Measurements from ENCODE around the gene ZMIZ1.

Gene ZMIZ1

DNA sequence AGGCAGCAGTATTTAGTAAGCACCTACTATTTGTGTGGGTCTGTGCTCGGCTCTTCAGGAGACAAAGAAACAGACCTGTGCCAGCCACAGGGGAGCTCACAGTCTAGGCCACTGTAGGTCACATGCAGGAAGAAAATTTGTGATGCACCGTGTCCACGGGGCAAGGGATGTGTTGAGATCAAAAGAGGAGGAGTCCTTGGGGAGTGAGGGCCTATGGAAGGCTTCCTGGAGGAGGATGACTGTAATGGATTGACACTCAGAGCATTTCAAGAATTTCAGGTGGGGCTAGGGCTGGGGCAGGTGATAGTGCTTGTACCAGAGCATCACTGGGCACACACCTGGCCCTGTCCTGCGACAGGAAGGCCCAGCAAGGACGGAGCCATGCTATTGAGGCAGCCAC, 102.7 kb downstream of the ZMIZ1 start:
- H3K9ac ChIP-seq (ENCODE audit: low read length): no peak overlapping the region
- H3K79me2 ChIP-seq (ENCODE audit: control insufficient read depth, insufficient read depth, low read length, poor library complexity): no peaks in the 10 kb centered on the region
- H3K36me3 ChIP-seq (ENCODE audit: control insufficient read depth in 1 of 2, insufficient read depth in 2 of 2, low read length in 2 of 2): peaks cover 61 to 77% of the 10 kb centered on the region in 2 experiments
- H3K27me3 ChIP-seq (ENCODE audit: insufficient read depth, low read length): no peaks in the 10 kb centered on the region
- H3K4me3 ChIP-seq (ENCODE audit: low read depth, low read length): no peak overlapping the region
- peak; percentile 49 to 74 for DNase-seq
- no peak overlapping the region for H4K12ac ChIP-seq (ENCODE audit: low read depth, low read length)
- no CpG with 5 or more reads among the region's 5 CpGs for WGBS (ENCODE audit: extremely low coverage, insufficient coverage, insufficient read length)
- H2AK5ac ChIP-seq (ENCODE audit: low read length): no peak overlapping the region
- no peak overlapping the region for H4K8ac ChIP-seq (ENCODE audit: low read depth, low read length)
- H3K79me1 ChIP-seq (ENCODE audit: low read length): no peaks in the 10 kb centered on the region
- H3K4me2 ChIP-seq (ENCODE audit: low read length): no peak overlapping the region
- H3K27ac ChIP-seq (ENCODE audit: low read depth, low read length): no peak overlapping the region
- no peak overlapping the region for H2BK120ac ChIP-seq (ENCODE audit: insufficient read depth, low read length, poor library complexity)
- H3K23ac ChIP-seq (ENCODE audit: low read length): no peak overlapping the region
- no peak overlapping the region for H2AFZ ChIP-seq (ENCODE audit: insufficient read depth, low read length, poor library complexity)
- H2BK12ac ChIP-seq (ENCODE audit: low read length): no peak overlapping the region
- no peak overlapping the region for H2BK5ac ChIP-seq (ENCODE audit: low read depth, low read length, poor library complexity)
- no peak overlapping the region for H3K14ac ChIP-seq (ENCODE audit: low read length)
- no peak overlapping the region for H3K4ac ChIP-seq (ENCODE audit: low read depth, low read length)
- H3K9me3 ChIP-seq (ENCODE audit: insufficient read depth, low read depth, low read length): peaks cover 1% of the 10 kb centered on the region
- no peak overlapping the region for H4K91ac ChIP-seq (ENCODE audit: low read depth, low read length)
- no peak overlapping the region for H3K18ac ChIP-seq (ENCODE audit: low read length)
- H3K4me1 ChIP-seq (ENCODE audit: control insufficient read depth in 1 of 2, insufficient read depth in 2 of 2, low read length in 2 of 2): peaks cover 4 to 8% of the 10 kb centered on the region in 2 experiments

DNA sequence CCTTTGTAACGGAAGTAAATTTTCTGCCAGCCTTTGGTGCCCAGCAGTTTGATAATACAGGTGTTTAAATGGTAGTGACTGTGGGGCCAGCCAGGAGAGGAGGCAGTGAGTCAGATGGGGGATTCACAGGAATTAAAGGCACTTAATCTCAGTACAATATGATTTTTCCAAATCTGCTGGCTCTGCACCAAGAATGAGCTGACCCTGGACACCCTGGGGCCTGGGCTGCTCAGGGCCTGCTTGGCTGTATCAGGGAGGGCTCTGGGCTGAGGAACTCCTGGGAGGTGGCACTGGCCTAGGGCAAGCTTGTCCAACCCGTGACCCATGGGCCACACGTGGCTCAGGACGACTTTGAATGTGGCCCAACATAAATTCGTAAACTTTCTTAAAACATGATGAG, 104.1 kb downstream of the ZMIZ1 start:
- H2AFZ ChIP-seq (ENCODE audit: insufficient read depth, low read length, poor library complexity): no peak overlapping the region

DNA sequence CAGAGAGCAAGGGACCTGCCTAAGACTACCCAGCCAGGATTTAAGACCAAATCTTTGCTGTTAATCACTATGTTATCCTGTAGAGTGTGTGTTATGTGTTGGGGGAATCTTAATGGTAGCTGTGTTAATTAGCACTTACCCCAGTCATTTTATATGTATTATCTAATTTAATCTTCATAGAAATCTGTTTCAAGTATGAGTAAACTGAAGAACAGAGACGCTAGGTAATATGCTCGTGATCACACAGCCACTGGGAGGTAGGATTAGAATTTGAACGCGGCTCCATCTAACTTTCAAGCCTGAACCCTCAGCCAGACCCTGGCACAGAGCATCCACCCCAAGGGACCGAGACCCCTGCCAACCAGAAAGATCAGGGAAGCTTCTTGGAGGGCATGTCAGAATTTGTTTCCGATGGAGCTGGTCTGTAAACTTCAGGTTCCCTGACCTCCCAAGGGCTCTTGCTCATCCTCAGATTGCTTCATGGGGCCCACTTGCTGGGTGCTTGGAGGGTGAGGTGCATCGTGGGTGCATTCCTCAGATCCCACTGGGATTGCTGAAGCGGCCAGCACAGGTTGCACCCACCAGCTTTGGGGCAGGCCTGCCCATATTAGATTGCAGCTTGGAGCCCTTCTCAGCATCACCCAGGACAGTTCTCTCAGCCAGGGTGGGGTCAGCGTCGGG, 105.0 kb downstream of the ZMIZ1 start:
- Histone ChIP-seq H3K23ac (ENCODE audit: low read length) (no peak overlapping the region), H2AK5ac (ENCODE audit: low read length) (no peak overlapping the region), H2BK120ac (ENCODE audit: insufficient read depth, low read length, poor library complexity) (no peak overlapping the region), H3K79me1 (ENCODE audit: low read length) (peaks cover 7% of the 10 kb centered on the region), H3K79me2 (ENCODE audit: control insufficient read depth, insufficient read depth, low read length, poor library complexity) (peaks cover 2% of the 10 kb centered on the region), H3K9ac (ENCODE audit: low read length) (no peak overlapping the region), H3K36me3 (ENCODE audit: control insufficient read depth in 1 of 2, insufficient read depth in 2 of 2, low read length in 2 of 2) (peaks cover 50 to 64% of the 10 kb centered on the region in 2 experiments), H3K4me3 (ENCODE audit: low read depth, low read length) (no peak overlapping the region), H3K14ac (ENCODE audit: low read length) (no peak overlapping the region), H3K4me1 (ENCODE audit: control insufficient read depth in 1 of 2, insufficient read depth in 2 of 2, low read length in 2 of 2) (peaks cover 22 to 28% of the 10 kb centered on the region in 2 experiments), H3K27ac (ENCODE audit: low read depth, low read length) (no peak overlapping the region), H4K91ac (ENCODE audit: low read depth, low read length) (no peak overlapping the region), H3K27me3 (ENCODE audit: insufficient read depth, low read length) (no peaks in the 10 kb centered on the region), H2BK5ac (ENCODE audit: low read depth, low read length, poor library complexity) (no peak overlapping the region), H2BK12ac (ENCODE audit: low read length) (no peak overlapping the region), H4K12ac (ENCODE audit: low read depth, low read length) (no peak overlapping the region), H3K4me2 (ENCODE audit: low read length) (no peak overlapping the region), H2AFZ (ENCODE audit: insufficient read depth, low read length, poor library complexity) (no peak overlapping the region), H3K9me3 (ENCODE audit: insufficient read depth, low read depth, low read length) (peaks cover 1% of the 10 kb centered on the region), H4K8ac (ENCODE audit: low read depth, low read length) (no peak overlapping the region), H3K4ac (ENCODE audit: low read depth, low read length) (no peak overlapping the region), H3K18ac (ENCODE audit: low read length) (no peak overlapping the region)
- no CpG with 5 or more reads among the region's 10 CpGs for WGBS (ENCODE audit: extremely low coverage, insufficient coverage, insufficient read length)
- DNase-seq: no peak

More for the DNA sequence above, 104.1 kb downstream of the ZMIZ1 start:
- Histone ChIP-seq H3K79me2 (ENCODE audit: control insufficient read depth, insufficient read depth, low read length, poor library complexity) (no peaks in the 10 kb centered on the region), H3K23ac (ENCODE audit: low read length) (no peak overlapping the region), H3K27ac (ENCODE audit: low read depth, low read length) (no peak overlapping the region), H3K14ac (ENCODE audit: low read length) (no peak overlapping the region), H2BK5ac (ENCODE audit: low read depth, low read length, poor library complexity) (no peak overlapping the region), H3K36me3 (ENCODE audit: control insufficient read depth in 1 of 2, insufficient read depth in 2 of 2, low read length in 2 of 2) (peaks cover 55 to 69% of the 10 kb centered on the region in 2 experiments), H4K8ac (ENCODE audit: low read depth, low read length) (no peak overlapping the region), H2BK12ac (ENCODE audit: low read length) (no peak overlapping the region), H3K79me1 (ENCODE audit: low read length) (peaks cover 4% of the 10 kb centered on the region), H3K9ac (ENCODE audit: low read length) (no peak overlapping the region), H3K4me2 (ENCODE audit: low read length) (no peak overlapping the region), H2AK5ac (ENCODE audit: low read length) (no peak overlapping the region), H3K4me3 (ENCODE audit: low read depth, low read length) (no peak overlapping the region), H3K27me3 (ENCODE audit: insufficient read depth, low read length) (no peaks in the 10 kb centered on the region), H4K91ac (ENCODE audit: low read depth, low read length) (no peak overlapping the region), H4K12ac (ENCODE audit: low read depth, low read length) (no peak overlapping the region), H3K4ac (ENCODE audit: low read depth, low read length) (no peak overlapping the region), H3K9me3 (ENCODE audit: insufficient read depth, low read depth, low read length) (peaks cover 1% of the 10 kb centered on the region), H3K18ac (ENCODE audit: low read length) (no peak overlapping the region), H2BK120ac (ENCODE audit: insufficient read depth, low read length, poor library complexity) (no peak overlapping the region), H3K4me1 (ENCODE audit: control insufficient read depth in 1 of 2, insufficient read depth in 2 of 2, low read length in 2 of 2) (peaks cover 15 to 19% of the 10 kb centered on the region in 2 experiments)
- no CpG with 5 or more reads among the region's 5 CpGs for WGBS (ENCODE audit: extremely low coverage, insufficient coverage, insufficient read length)
- no peak for DNase-seq

DNA sequence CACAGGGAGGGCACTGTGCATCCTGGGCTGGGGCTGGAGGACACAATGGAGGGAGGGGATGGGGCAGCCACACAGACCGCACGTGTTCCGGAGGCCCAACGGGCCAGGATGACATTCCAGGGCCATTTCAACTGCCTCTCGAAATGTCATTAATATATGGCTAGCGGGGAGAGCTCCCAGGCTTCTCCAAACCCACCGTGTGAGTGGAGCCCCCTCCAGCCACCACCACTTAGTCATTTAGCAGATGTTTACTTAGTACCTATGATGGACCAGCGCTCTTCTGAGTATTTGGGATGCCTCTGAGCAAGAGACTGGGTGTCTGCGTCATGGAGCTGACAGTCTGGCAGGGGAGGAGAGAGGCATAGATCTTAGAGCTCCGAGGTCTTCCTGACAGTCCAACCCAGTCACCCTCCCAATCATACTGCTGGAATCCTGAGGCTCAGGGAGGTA, 107.3 kb downstream of the ZMIZ1 start:
- WGBS (ENCODE audit: extremely low coverage, insufficient coverage, insufficient read length): no CpG with 5 or more reads among the region's 10 CpGs
- no peak overlapping the region for H3K27ac ChIP-seq (ENCODE audit: low read depth, low read length)

More for the DNA sequence above, 107.3 kb downstream of the ZMIZ1 start:
- H3K4me1 ChIP-seq (ENCODE audit: control insufficient read depth in 1 of 2, insufficient read depth in 2 of 2, low read length in 2 of 2): peaks cover 23 to 40% of the 10 kb centered on the region in 2 experiments
- H2BK12ac ChIP-seq (ENCODE audit: low read length): no peak overlapping the region
- H3K4me2 ChIP-seq (ENCODE audit: low read length): no peak overlapping the region
- H3K14ac ChIP-seq (ENCODE audit: low read length): peak overlapping the region; percentile 16
- no peak overlapping the region for H2AFZ ChIP-seq (ENCODE audit: insufficient read depth, low read length, poor library complexity)
- no peak overlapping the region for H2AK5ac ChIP-seq (ENCODE audit: low read length)
- no peak overlapping the region for H4K8ac ChIP-seq (ENCODE audit: low read depth, low read length)
- H2BK5ac ChIP-seq (ENCODE audit: low read depth, low read length, poor library complexity): no peak overlapping the region
- H3K18ac ChIP-seq (ENCODE audit: low read length): no peak overlapping the region
- peaks cover 2% of the 10 kb centered on the region for H3K9me3 ChIP-seq (ENCODE audit: insufficient read depth, low read depth, low read length)
- no peak overlapping the region for H4K12ac ChIP-seq (ENCODE audit: low read depth, low read length)
- peaks cover 2% of the 10 kb centered on the region for H3K79me2 ChIP-seq (ENCODE audit: control insufficient read depth, insufficient read depth, low read length, poor library complexity)
- no peak overlapping the region for H2BK120ac ChIP-seq (ENCODE audit: insufficient read depth, low read length, poor library complexity)
- H3K79me1 ChIP-seq (ENCODE audit: low read length): peaks cover 7% of the 10 kb centered on the region
- DNase-seq: no peak
- H4K91ac ChIP-seq (ENCODE audit: low read depth, low read length): no peak overlapping the region
- H3K27me3 ChIP-seq (ENCODE audit: insufficient read depth, low read length): no peaks in the 10 kb centered on the region
- H3K4ac ChIP-seq (ENCODE audit: low read depth, low read length): no peak overlapping the region
- peaks cover 45 to 60% of the 10 kb centered on the region in 2 experiments for H3K36me3 ChIP-seq (ENCODE audit: control insufficient read depth in 1 of 2, insufficient read depth in 2 of 2, low read length in 2 of 2)
- no peak overlapping the region for H3K23ac ChIP-seq (ENCODE audit: low read length)
- H3K4me3 ChIP-seq (ENCODE audit: low read depth, low read length): no peak overlapping the region
- no peak overlapping the region for H3K9ac ChIP-seq (ENCODE audit: low read length)

All from trophoblast cell (in vitro differentiated cells and primary cell).